ENCODE data around the gene RBM23.

The RBM23 gene

DNA sequence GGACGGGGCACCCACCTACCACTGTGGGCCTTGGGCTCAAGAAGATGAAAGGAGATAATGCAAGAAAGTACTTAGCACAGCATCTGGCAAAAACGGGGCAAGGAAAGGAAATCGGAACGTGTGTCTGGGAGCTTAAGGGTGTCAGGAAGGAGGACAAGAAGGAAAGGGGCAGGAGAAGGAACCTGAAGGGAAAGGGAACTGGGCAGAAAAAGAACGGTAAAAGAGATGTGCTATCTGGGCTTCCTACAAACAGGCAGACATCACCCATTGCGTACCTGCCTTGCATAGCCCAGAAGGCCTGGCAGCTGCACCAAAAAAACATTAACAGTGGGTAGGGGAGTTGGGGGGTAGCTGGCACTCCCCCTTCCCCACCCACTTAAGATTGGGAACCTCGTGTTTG is 36.9 kb downstream of the RBM23 start:
- DNase-seq (ENCODE audit: insufficient read length, low spot score) (no peak), FAIRE-seq (no peak)
- TF ChIP-seq, protein P1, sequence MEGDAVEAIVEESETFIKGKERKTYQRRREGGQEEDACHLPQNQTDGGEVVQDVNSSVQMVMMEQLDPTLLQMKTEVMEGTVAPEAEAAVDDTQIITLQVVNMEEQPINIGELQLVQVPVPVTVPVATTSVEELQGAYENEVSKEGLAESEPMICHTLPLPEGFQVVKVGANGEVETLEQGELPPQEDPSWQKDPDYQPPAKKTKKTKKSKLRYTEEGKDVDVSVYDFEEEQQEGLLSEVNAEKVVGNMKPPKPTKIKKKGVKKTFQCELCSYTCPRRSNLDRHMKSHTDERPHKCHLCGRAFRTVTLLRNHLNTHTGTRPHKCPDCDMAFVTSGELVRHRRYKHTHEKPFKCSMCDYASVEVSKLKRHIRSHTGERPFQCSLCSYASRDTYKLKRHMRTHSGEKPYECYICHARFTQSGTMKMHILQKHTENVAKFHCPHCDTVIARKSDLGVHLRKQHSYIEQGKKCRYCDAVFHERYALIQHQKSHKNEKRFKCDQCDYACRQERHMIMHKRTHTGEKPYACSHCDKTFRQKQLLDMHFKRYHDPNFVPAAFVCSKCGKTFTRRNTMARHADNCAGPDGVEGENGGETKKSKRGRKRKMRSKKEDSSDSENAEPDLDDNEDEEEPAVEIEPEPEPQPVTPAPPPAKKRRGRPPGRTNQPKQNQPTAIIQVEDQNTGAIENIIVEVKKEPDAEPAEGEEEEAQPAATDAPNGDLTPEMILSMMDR (IDR thresholded peaks at IDR 0.05; ENCODE audit: insufficient read depth, missing control alignments) = no peak

DNA sequence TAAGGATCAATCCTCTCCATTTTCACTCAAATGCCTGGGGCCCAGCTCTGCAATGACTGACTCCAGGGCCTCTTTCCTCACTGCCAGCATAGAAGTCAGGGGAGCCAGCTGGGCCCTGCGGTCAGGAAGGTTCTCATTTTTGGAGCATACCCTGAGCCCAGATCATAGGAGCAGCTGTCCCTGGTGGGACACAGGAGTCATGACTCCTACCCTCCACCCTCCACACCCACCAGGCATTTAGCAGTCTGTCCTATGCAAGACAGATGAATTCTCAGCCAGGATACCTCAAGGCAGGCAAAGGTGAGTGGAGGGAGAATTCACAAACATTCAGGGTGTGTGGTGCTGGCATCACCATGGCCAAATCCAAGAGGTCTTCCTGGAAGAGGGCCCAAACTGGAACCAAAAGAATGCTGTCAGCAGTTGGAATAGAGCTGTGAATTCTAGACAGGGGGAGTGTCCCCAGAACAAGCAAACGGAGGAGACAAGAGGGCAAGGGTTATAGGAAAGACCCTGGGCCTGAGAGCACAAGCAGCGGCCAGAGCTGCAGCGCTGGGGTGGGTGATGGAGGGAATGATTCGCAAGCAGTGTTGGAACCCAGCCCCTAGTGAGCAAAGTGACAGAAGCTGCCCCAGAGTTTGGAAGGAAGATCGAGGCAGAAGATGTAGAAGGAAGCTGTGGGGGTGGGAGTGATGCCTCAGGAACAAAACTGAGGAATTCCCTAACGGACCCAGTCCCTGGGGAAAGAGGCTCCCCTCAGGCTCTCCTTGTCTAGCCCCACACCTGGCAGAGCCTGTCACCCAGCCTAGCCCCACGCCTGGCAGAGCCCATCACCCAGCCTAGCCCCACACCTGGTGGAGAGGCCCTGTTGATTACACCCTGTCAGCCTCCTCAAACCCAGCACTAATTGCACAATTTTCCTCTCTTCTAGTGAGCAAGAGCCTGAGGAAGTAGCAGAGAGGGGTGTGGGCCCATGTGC is 40.4 kb downstream of the RBM23 start:
- FAIRE-seq = no peak
- TF ChIP-seq, protein P1 (IDR thresholded peaks at IDR 0.05; ENCODE audit: insufficient read depth, missing control alignments) = no peak
- DNase-seq (ENCODE audit: insufficient read length, low spot score) = no peak

- no peak for DNase-seq (ENCODE audit: insufficient read length, low spot score)
- TF ChIP-seq, protein P1 (IDR thresholded peaks at IDR 0.05; ENCODE audit: insufficient read depth, missing control alignments) = no peak
- FAIRE-seq = no peak
Measured at GRCh38 chr14:22877000-22877501, 41.9 kb downstream of the RBM23 start.

- TF ChIP-seq, protein P1 (IDR thresholded peaks at IDR 0.05; ENCODE audit: insufficient read depth, missing control alignments) = no peak
- no peak for DNase-seq (ENCODE audit: insufficient read length, low spot score)
- no peak for FAIRE-seq
Measured at GRCh38 chr14:22875748-22876319, 43.1 kb downstream of the RBM23 start.

- FAIRE-seq (no peak), DNase-seq (ENCODE audit: insufficient read length, low spot score) (no peak)
- TF ChIP-seq, protein P1 (IDR thresholded peaks at IDR 0.05; ENCODE audit: insufficient read depth, missing control alignments) = no peak
Measured at GRCh38 chr14:22875003-22875747, 43.8 kb downstream of the RBM23 start.

- no peak for DNase-seq (ENCODE audit: insufficient read length, low spot score)
- TF ChIP-seq, protein P1 (IDR thresholded peaks at IDR 0.05; ENCODE audit: insufficient read depth, missing control alignments) = no peak
- no peak for FAIRE-seq
Measured at GRCh38 chr14:22872833-22873520, 46.0 kb downstream of the RBM23 start.
